Spleen (tissue), 11 donors: ENCODE results near the gene PLA2G15. TPM values are rescaled to one million over a fixed set of nuclear protein-coding genes. Genes with fewer than 3 reads are reported as not detected.

Experiments used
- DNase-seq: peaks from one replicate; pipeline ENCODE4 v3.0.0-alpha.2; 2020
- H3K27ac ChIP-seq, 8 donors: fragments of 200-600 bp; sonication (generic) in 7 of 8; 1 replicate in 4 of 8; 2 replicates in 4 of 8; pipeline versions ENCODE4 v1.5.0 to v1.8.0; 2016 to 2021; ENCODE audit warnings: inconsistent platforms in 4 of 8, mild to moderate bottlenecking in 4 of 8, moderate library complexity in 1 of 8
- H3K27me3 ChIP-seq, 7 donors: fragments of 200-600 bp; sonication (generic) in 6 of 7; replicated peaks in 1 of 7; 1 replicate in 4 of 7; 2 replicates in 3 of 7; pipeline versions ENCODE4 v1.5.0 to v1.8.0; 2016 to 2021; ENCODE audit warnings: inconsistent platforms in 3 of 7, mild to moderate bottlenecking in 1 of 7
- H3K36me3 ChIP-seq, 6 donors: fragments of 200-600 bp; sonication (generic) in 5 of 6; 1 replicate in 4 of 6; 2 replicates in 2 of 6; pipeline versions ENCODE4 v1.5.0 to v1.8.0; 2016 to 2021; ENCODE audit warnings: inconsistent platforms in 2 of 6
- H3K4me1 ChIP-seq, 6 donors: fragments of 200-600 bp; sonication (generic) in 5 of 6; 1 replicate in 3 of 6; 2 replicates in 3 of 6; pipeline versions ENCODE4 v1.5.0 to v1.8.0; 2016 to 2021; ENCODE audit warnings: inconsistent platforms in 3 of 6
- H3K4me3 ChIP-seq, 8 donors: fragments of 200-600 bp; sonication (generic) in 7 of 8; 1 replicate in 4 of 8; 2 replicates in 4 of 8; pipeline versions ENCODE4 v1.5.0 to v1.8.0; 2016 to 2021; ENCODE audit warnings: inconsistent platforms in 4 of 8, mild to moderate bottlenecking in 4 of 8, moderate library complexity in 2 of 8
- H3K9me3 ChIP-seq, 8 donors: fragments of 200-600 bp; sonication (generic) in 7 of 8; 1 replicate in 4 of 8; 2 replicates in 4 of 8; pipeline versions ENCODE4 v1.5.0 to v1.8.0; 2016 to 2021; ENCODE audit warnings: inconsistent platforms in 4 of 8
- CTCF ChIP-seq, 11 experiments: fragments of 200-600 bp in 7 of 11; fragments of 450-650 bp in 4 of 11; sonication (generic) in 4 of 11; IDR thresholded peaks in 8 of 11; conservative IDR thresholded peaks in 3 of 11; 1 replicate in 7 of 11; 2 replicates in 4 of 11; pipeline versions ENCODE4 v1.4.0 to v1.8.0; 2016 to 2021; ENCODE audit warnings: antibody characterized with exemption in 11 of 11, inconsistent platforms in 4 of 11, mild to moderate bottlenecking in 1 of 11
- POLR2A ChIP-seq, 3 donors: fragments of 450-650 bp; IDR thresholded peaks; one replicate each; pipeline ENCODE4 v1.5.1; 2017; ENCODE audit warnings: antibody characterized with exemption in 3 of 3, mild to moderate bottlenecking in 1 of 3
- POLR2AphosphoS5 ChIP-seq, 3 donors: sonication (generic); formaldehyde crosslinking; IDR thresholded peaks; one replicate each; pipeline ENCODE4 v1.5.1; 2017; ENCODE audit warnings: antibody characterized with exemption in 3 of 3
- WGBS, 5 donors: extraction: QIAGEN DNeasy Blood & Tissue Kit in 3 of 5; methylation state at CpG; one replicate each; pipeline versions ENCODE4 v1.1.5 to v1.1.7; 2013 to 2018; 5-methylcytosine and 5-hydroxymethylcytosine counted together
- intact Hi-C: fragments of 100-400 bp; cut with DNase I; formaldehyde crosslinking; loops from one replicate; pipeline ENCODE4 v1.15.0; 2023; ENCODE audit warnings: low total_unique reads
- polyA plus RNA-seq, 3 donors: library from polyadenylated mRNA; stranded (reverse); fragments of 200-250 nt; gene quantifications; one replicate each; pipeline ENCODE4 v1.2.1, GENCODE V29; 2013
- total RNA-seq, 7 donors: library from RNA; depleted of rRNA in 3 of 7; stranded (reverse); fragments of >200 nt in 3 of 7; fragmentation: NEBNext Ultra II Directional in 4 of 7; extraction: Animal tissue kit (Norgen Biotek cat#: 25700) in 4 of 7; gene quantifications; one replicate each; pipeline versions ENCODE4 v1.1.0 to v1.2.1, GENCODE V29; 2016 to 2021
- donor health status: healthy with polysubstance abuse.
- donor health status: DM: no; HTN: no; CAD: no; lungs with moderate emphysema.
- donor health status: DM: no; HTN: no; CAD: no.
- donor health status: Bipolar disorder and iron deficiency.
- donor health status: healthy.
- donor health status: DM: no; HTN: no; CAD: no.
- donor health status: DM: yes; HTN: yes; CAD: no.

PLA2G15 gene
- total and polyA plus RNA-seq, 10 donors: 6.3 to 40.4 (median 28.3) TPM

- Histone ChIP-seq H3K27ac (no peak overlapping the region), H3K9me3 (no peaks in the 10 kb centered on the region), H3K27me3 (no peaks in the 10 kb centered on the region), H3K4me3 (no peak overlapping the region), H3K36me3 (peaks cover 0 to 55% (median 3%) of the 10 kb centered on the region in 6 donors), H3K4me1 (no peaks in the 10 kb centered on the region)
- no peak for DNase-seq
- intact Hi-C loops: no loop called here
- TF ChIP-seq POLR2AphosphoS5 (IDR thresholded peaks at IDR 0.05) (no peak), CTCF (IDR thresholded peaks at IDR 0.05 in 8 of 11, conservative IDR thresholded peaks at IDR 0.05 in 3 of 11) (no peak), POLR2A (IDR thresholded peaks at IDR 0.05) (no peak)
These were observed 43.1 kb upstream of the PLA2G15 start for GRCh38 chr16:68202091-68202519.

DNA sequence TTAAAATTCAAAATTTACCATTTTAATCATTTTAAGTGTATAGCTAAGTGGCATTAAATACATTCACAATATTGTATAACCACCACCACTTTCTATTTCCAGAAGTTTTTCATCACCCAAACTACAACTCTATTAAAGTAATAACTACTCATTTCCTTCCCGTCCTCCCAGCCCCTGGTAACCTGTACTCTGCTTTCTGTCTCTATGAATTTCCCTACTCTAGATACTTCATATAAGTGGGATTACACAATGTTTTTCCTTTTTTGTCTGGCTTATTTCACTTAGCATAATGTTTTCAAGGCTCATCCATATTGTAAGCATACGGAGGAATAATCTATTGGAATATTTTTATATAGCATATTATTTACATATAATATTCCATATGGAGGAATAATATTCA lies 38.9 kb upstream of the PLA2G15 start:
- Histone ChIP-seq H3K4me3 (no peak overlapping the region), H3K36me3 (peaks cover 0 to 38% (median 3%) of the 10 kb centered on the region in 6 donors), H3K27me3 (no peaks in the 10 kb centered on the region), H3K9me3 (no peaks in the 10 kb centered on the region), H3K4me1 (peaks cover 0 to 14% (median 0%) of the 10 kb centered on the region in 6 donors), H3K27ac (no peak overlapping the region)
- WGBS, 5 donors: 68 to 80% (median 76%) methylated on average over 2 of the region's 2 CpGs
- no peak for DNase-seq
- TF ChIP-seq POLR2A (IDR thresholded peaks at IDR 0.05): no peak
- no peak for TF ChIP-seq POLR2AphosphoS5 (IDR thresholded peaks at IDR 0.05)
- no peak for TF ChIP-seq CTCF (IDR thresholded peaks at IDR 0.05 in 8 of 11, conservative IDR thresholded peaks at IDR 0.05 in 3 of 11)
- intact Hi-C loops: no loop called here

GRCh38 chr16:68214726-68215125 lies 30.4 kb upstream of the PLA2G15 start:
- Histone ChIP-seq H3K4me1 (peaks cover 0 to 21% (median 0%) of the 10 kb centered on the region in 6 donors), H3K36me3 (peaks cover 0 to 51% (median 10%) of the 10 kb centered on the region in 6 donors), H3K9me3 (no peaks in the 10 kb centered on the region), H3K27me3 (no peaks in the 10 kb centered on the region), H3K4me3 (no peak overlapping the region), H3K27ac (no peak overlapping the region)
- intact Hi-C loops: no loop called here
- TF ChIP-seq CTCF (IDR thresholded peaks at IDR 0.05 in 8 of 11, conservative IDR thresholded peaks at IDR 0.05 in 3 of 11) (no peak), POLR2A (IDR thresholded peaks at IDR 0.05) (no peak), POLR2AphosphoS5 (IDR thresholded peaks at IDR 0.05) (no peak)
- no peak for DNase-seq
- 89 to 97% (median 93%) methylated on average over 3 of the region's 3 CpGs for WGBS, 5 donors

- intact Hi-C loops: no loop called here
- Histone ChIP-seq H3K36me3 (peaks cover 0 to 56% (median 10%) of the 10 kb centered on the region in 6 donors), H3K27ac (no peak overlapping the region), H3K27me3 (no peaks in the 10 kb centered on the region), H3K4me1 (peaks cover 0 to 18% (median 0%) of the 10 kb centered on the region in 6 donors), H3K4me3 (no peak overlapping the region), H3K9me3 (no peaks in the 10 kb centered on the region)
- DNase-seq: no peak
- WGBS, 5 donors: 90 to 94% (median 92%) methylated on average over 1 of the region's 1 CpG
- TF ChIP-seq POLR2AphosphoS5 (IDR thresholded peaks at IDR 0.05) (no peak), POLR2A (IDR thresholded peaks at IDR 0.05) (no peak), CTCF (IDR thresholded peaks at IDR 0.05 in 8 of 11, conservative IDR thresholded peaks at IDR 0.05 in 3 of 11) (no peak)
These were observed 29.9 kb upstream of the PLA2G15 start for GRCh38 chr16:68215302-68215701.
